SK-N-MC (cell line): Measurements from ENCODE around the gene MYLK2.

Experiments used
- EZH2 ChIP-seq: fragments of 200-600 bp; sonication (generic); IDR thresholded peaks from one replicate; pipeline ENCODE4 v1.6.1; 2017; ENCODE audit warnings: antibody characterized with exemption
- FOXP2 ChIP-seq: optimal IDR thresholded peaks from 2 replicates; pipeline ENCODE3; 2011; ENCODE audit warnings: mild to moderate bottlenecking, moderate library complexity; ENCODE audit not compliant: insufficient read depth; ENCODE audit errors: extremely low read length, control extremely low read depth
- POLR2AphosphoS5 ChIP-seq: IDR thresholded peaks from 2 replicates; pipeline ENCODE4 v1.6.1; 2012; ENCODE audit warnings: mild to moderate bottlenecking, low read depth, low read length, borderline replicate concordance

DNA sequence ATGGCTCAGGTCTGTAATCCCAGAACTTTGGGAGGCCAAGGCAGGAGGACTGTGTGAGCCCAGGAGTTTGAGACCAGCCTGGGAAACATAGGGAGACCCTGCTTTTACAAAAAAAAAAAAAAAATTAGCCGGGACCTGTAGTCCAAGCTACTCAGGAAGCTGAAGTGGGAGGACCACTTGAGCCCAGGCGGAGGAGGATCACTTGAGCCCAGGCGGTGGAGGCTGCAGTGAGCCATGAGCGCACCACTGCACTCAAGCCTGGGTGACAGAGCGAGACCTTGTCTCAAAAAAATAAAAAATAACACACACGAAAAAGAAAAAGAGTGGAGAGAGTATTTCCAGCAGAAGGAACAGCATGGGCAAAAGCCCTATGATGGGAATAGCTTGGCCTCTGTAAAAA, 53.2 kb downstream of the MYLK2 start:
- TF ChIP-seq POLR2AphosphoS5: no peak
- no peak for TF ChIP-seq EZH2
- TF ChIP-seq FOXP2: no peak
